RWPE2 (cell line): Measurements from ENCODE around the gene RAB39A.

ENCODE experiments used
- ATAC-seq: fragments of 200-7000 bp; cut with Tn5 transposase; 3 replicates; pipeline ENCODE4 v1.9.1; 2021; ENCODE audit warnings: low read depth
- DNase-seq: peaks from one replicate; pipeline ENCODE4 v3.0.0-alpha.2; 2020; ENCODE audit warnings: low spot score
- H3K27ac ChIP-seq: fragments of 450-650 bp; 2 replicates; pipeline ENCODE4 v1.5.1; 2017; ENCODE audit warnings: mild to moderate bottlenecking; ENCODE audit not compliant: poor library complexity, severe bottlenecking
- H3K27me3 ChIP-seq: fragments of 250-450 bp; sonication (Bioruptor Pico); 2 replicates; pipeline ENCODE4 v1.5.1; 2021; ENCODE audit warnings: mild to moderate bottlenecking, moderate library complexity; ENCODE audit not compliant: insufficient read depth, poor library complexity, severe bottlenecking
- H3K36me3 ChIP-seq: fragments of 250-450 bp; sonication (Bioruptor Pico); 2 replicates; pipeline ENCODE4 v1.5.1; 2020; ENCODE audit warnings: low read depth, mild to moderate bottlenecking, moderate library complexity
- H3K4me1 ChIP-seq: fragments of 250-450 bp; sonication (Bioruptor Pico); 2 replicates; pipeline ENCODE4 v1.5.1; 2021; ENCODE audit warnings: mild to moderate bottlenecking, moderate library complexity; ENCODE audit not compliant: insufficient read depth, poor library complexity, severe bottlenecking
- H3K4me3 ChIP-seq: fragments of 250-450 bp; sonication (Bioruptor Pico); 2 replicates; pipeline ENCODE4 v1.5.1; 2021; ENCODE audit warnings: mild to moderate bottlenecking, moderate library complexity; ENCODE audit not compliant: severe bottlenecking
- H3K9me3 ChIP-seq: fragments of 250-450 bp; sonication (Bioruptor Pico); 2 replicates; pipeline ENCODE4 v1.5.1; 2021; ENCODE audit warnings: mild to moderate bottlenecking, moderate library complexity; ENCODE audit not compliant: severe bottlenecking
- CTCF ChIP-seq: fragments of 450-650 bp; IDR thresholded peaks from one replicate; pipeline ENCODE4 v1.5.1; 2017; ENCODE audit warnings: mild to moderate bottlenecking, moderate library complexity; ENCODE audit not compliant: poor library complexity, severe bottlenecking

The RAB39A gene

GRCh38 chr11:107988397-107989158 lies 60.3 kb downstream of the RAB39A start:
- no peak overlapping the region for H3K27ac ChIP-seq
- no peak for ATAC-seq
- no peaks in the 10 kb centered on the region for H3K27me3 ChIP-seq
- H3K9me3 ChIP-seq, result no peaks in the 10 kb centered on the region
- H3K36me3 ChIP-seq, result no peaks in the 10 kb centered on the region
- no peaks in the 10 kb centered on the region for H3K4me1 ChIP-seq
- H3K4me3 ChIP-seq, result no peak overlapping the region
- no peak for TF ChIP-seq CTCF
- DNase-seq, result no peak

- ATAC-seq (no peak), DNase-seq (no peak)
- Histone ChIP-seq H3K27ac (no peak overlapping the region), H3K4me1 (no peaks in the 10 kb centered on the region), H3K9me3 (no peaks in the 10 kb centered on the region), H3K27me3 (no peaks in the 10 kb centered on the region), H3K36me3 (no peaks in the 10 kb centered on the region), H3K4me3 (no peak overlapping the region)
- no peak for TF ChIP-seq CTCF
Observed at GRCh38 chr11:107991868-107992414, 63.7 kb downstream of the RAB39A start.

GRCh38 chr11:107996006-107996776 lies 67.9 kb downstream of the RAB39A start:
- no peak overlapping the region for H3K4me3 ChIP-seq
- TF ChIP-seq CTCF, result no peak
- no peak overlapping the region for H3K27ac ChIP-seq
- H3K4me1 ChIP-seq, result no peaks in the 10 kb centered on the region
- no peaks in the 10 kb centered on the region for H3K27me3 ChIP-seq
- H3K36me3 ChIP-seq, result no peaks in the 10 kb centered on the region
- H3K9me3 ChIP-seq, result no peaks in the 10 kb centered on the region
- DNase-seq (no peak), ATAC-seq (no peak)

DNA sequence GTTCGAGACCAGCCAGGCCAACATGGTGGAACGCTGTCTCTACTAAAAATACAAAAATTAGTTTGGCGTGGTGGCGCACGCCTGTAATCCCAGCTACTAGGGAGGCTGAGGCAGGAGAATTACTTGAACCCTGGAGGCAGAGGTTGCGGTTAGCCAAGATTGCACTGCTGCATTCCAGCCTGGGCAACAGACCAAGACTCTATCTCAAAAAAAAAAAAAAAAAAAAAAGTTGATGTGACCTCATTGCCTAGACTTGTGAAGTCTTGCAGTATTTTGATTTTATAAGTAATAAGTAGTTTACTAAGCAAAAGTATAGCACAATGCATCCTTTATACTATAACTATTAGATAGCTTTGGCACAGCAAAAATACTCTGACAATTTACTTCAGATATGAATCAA lies 70.5 kb downstream of the RAB39A start:
- Histone ChIP-seq H3K4me1 (no peaks in the 10 kb centered on the region), H3K36me3 (no peaks in the 10 kb centered on the region), H3K27ac (no peak overlapping the region), H3K4me3 (no peak overlapping the region), H3K9me3 (no peaks in the 10 kb centered on the region), H3K27me3 (no peaks in the 10 kb centered on the region)
- TF ChIP-seq CTCF, result no peak
- no peak for ATAC-seq
- DNase-seq, result no peak
